WTC11 (cell line): ENCODE data around the gene GJD4. TPM values are rescaled to one million over a fixed set of nuclear protein-coding genes. Genes with fewer than 3 reads are reported as not detected.

Experiments used
- ATAC-seq: fragments of 200-7000 bp; cut with Tn5 transposase; 2 replicates; pipeline ENCODE4 v1.10.0; 2021; ENCODE audit warnings: mild to moderate bottlenecking, moderate library complexity
- CTCF ChIA-PET: fragments of 300-600 bp; sonication (Branson Sonifier 250); formaldehyde crosslinking; loops from one replicate; lab custom pipeline; 2021; ENCODE audit warnings: antibody characterized with exemption; lab: Charles Lee
- POLR2A ChIA-PET: fragments of 350-600 bp; sonication (Branson Sonifier 250); formaldehyde crosslinking; loops from one replicate; lab custom pipeline; 2021; ENCODE audit warnings: antibody characterized with exemption; lab: Charles Lee
- DNase-seq: peaks from one replicate; pipeline ENCODE4 v3.0.0; 2021; ENCODE audit warnings: low spot score
- H3K27ac Mint-ChIP-seq: 2 replicates; pipeline ENCODE4 v1.8.0; 2021; ENCODE audit warnings: mixed read lengths
- H3K27me3 Mint-ChIP-seq: 2 replicates; pipeline ENCODE4 v1.8.0; 2021; ENCODE audit warnings: low read depth, mild to moderate bottlenecking, moderate library complexity, mixed read lengths
- H3K36me3 Mint-ChIP-seq: 2 replicates; pipeline ENCODE4 v1.8.0; 2021; ENCODE audit warnings: mixed read lengths
- H3K4me1 Mint-ChIP-seq: 2 replicates; pipeline ENCODE4 v1.8.0; 2022; ENCODE audit warnings: mixed read lengths
- H3K4me3 Mint-ChIP-seq: 2 replicates; pipeline ENCODE4 v1.8.0; 2021; ENCODE audit warnings: mild to moderate bottlenecking, moderate library complexity, mixed read lengths
- H3K9me3 Mint-ChIP-seq: 2 replicates; pipeline ENCODE4 v1.8.0; 2021; ENCODE audit warnings: mixed read lengths
- CBFB ChIP-seq: sonication (generic); formaldehyde crosslinking; IDR thresholded peaks from 2 replicates; pipeline ENCODE4 v1.8.1; 2022; ENCODE audit warnings: mild to moderate bottlenecking, low read depth, missing genetic modification reagents
- CREB1 ChIP-seq: sonication (generic); formaldehyde crosslinking; IDR thresholded peaks from 2 replicates; pipeline ENCODE4 v1.8.0; 2023; ENCODE audit warnings: mild to moderate bottlenecking, missing genetic modification reagents
- E2F5 ChIP-seq: sonication (generic); formaldehyde crosslinking; IDR thresholded peaks from 2 replicates; pipeline ENCODE4 v1.8.1; 2022; ENCODE audit warnings: mild to moderate bottlenecking, moderate library complexity, missing genetic modification reagents
- ESRRA ChIP-seq: sonication (generic); formaldehyde crosslinking; IDR thresholded peaks from 2 replicates; pipeline ENCODE4 v1.8.1; 2022; ENCODE audit warnings: mild to moderate bottlenecking, missing genetic modification reagents, borderline replicate concordance
- ETV6 ChIP-seq: sonication (generic); formaldehyde crosslinking; IDR thresholded peaks from 2 replicates; pipeline ENCODE4 v1.8.1; 2022; ENCODE audit warnings: mild to moderate bottlenecking, missing genetic modification reagents
- FOXK1 ChIP-seq: sonication (generic); formaldehyde crosslinking; IDR thresholded peaks from 2 replicates; pipeline ENCODE4 v1.8.0; 2022; ENCODE audit warnings: mild to moderate bottlenecking, moderate library complexity, missing genetic modification reagents
- FOXP1 ChIP-seq: sonication (generic); formaldehyde crosslinking; IDR thresholded peaks from 2 replicates; pipeline ENCODE4 v1.8.0; 2022; ENCODE audit warnings: missing genetic modification reagents, mild to moderate bottlenecking, moderate library complexity, borderline replicate concordance
- GABPB1 ChIP-seq: sonication (generic); formaldehyde crosslinking; IDR thresholded peaks from 2 replicates; pipeline ENCODE4 v1.8.1; 2023; ENCODE audit warnings: mild to moderate bottlenecking, missing genetic modification reagents
- HMGXB4 ChIP-seq: sonication (generic); formaldehyde crosslinking; IDR thresholded peaks from 2 replicates; pipeline ENCODE4 v1.8.1; 2023; ENCODE audit warnings: mild to moderate bottlenecking, moderate library complexity, missing genetic modification reagents
- IRF1 ChIP-seq: sonication (generic); formaldehyde crosslinking; IDR thresholded peaks from 2 replicates; pipeline ENCODE4 v1.8.0; 2023; ENCODE audit warnings: missing genetic modification reagents
- KAT7 ChIP-seq: sonication (generic); formaldehyde crosslinking; IDR thresholded peaks from 2 replicates; pipeline ENCODE4 v1.8.1; 2023; ENCODE audit warnings: missing genetic modification reagents, mild to moderate bottlenecking, borderline replicate concordance
- MYBL2 ChIP-seq: sonication (generic); formaldehyde crosslinking; IDR thresholded peaks from 2 replicates; pipeline ENCODE4 v1.8.1; 2023; ENCODE audit warnings: mild to moderate bottlenecking, moderate library complexity, missing genetic modification reagents
- NR1H2 ChIP-seq: sonication (generic); formaldehyde crosslinking; IDR thresholded peaks from 2 replicates; pipeline ENCODE4 v1.9.0; 2021; ENCODE audit warnings: mild to moderate bottlenecking, moderate library complexity, missing genetic modification reagents
- NR2C2 ChIP-seq: sonication (generic); formaldehyde crosslinking; IDR thresholded peaks from 2 replicates; pipeline ENCODE4 v1.8.0; 2022; ENCODE audit warnings: mild to moderate bottlenecking, missing genetic modification reagents
- PRRX2 ChIP-seq: fragments of 250-450 bp; sonication (Bioruptor Pico); IDR thresholded peaks from 2 replicates; pipeline ENCODE4 v1.8.0; 2021; ENCODE audit warnings: mild to moderate bottlenecking
- RORB ChIP-seq: fragments of 250-450 bp; sonication (Bioruptor Pico); IDR thresholded peaks from 2 replicates; pipeline ENCODE4 v1.9.0; 2021; ENCODE audit warnings: mild to moderate bottlenecking
- SMAD3 ChIP-seq: sonication (generic); formaldehyde crosslinking; IDR thresholded peaks from 2 replicates; pipeline ENCODE4 v1.8.0; 2022; ENCODE audit warnings: missing genetic modification reagents, mild to moderate bottlenecking, borderline replicate concordance
- SMAD4 ChIP-seq: sonication (generic); formaldehyde crosslinking; IDR thresholded peaks from 2 replicates; pipeline ENCODE4 v1.8.0; 2022; ENCODE audit warnings: mild to moderate bottlenecking, missing genetic modification reagents
- SOX15 ChIP-seq: fragments of 250-450 bp; sonication (Bioruptor Pico); IDR thresholded peaks from 2 replicates; pipeline ENCODE4 v1.9.0; 2021; ENCODE audit warnings: mild to moderate bottlenecking
- TEAD4 ChIP-seq: sonication (generic); formaldehyde crosslinking; IDR thresholded peaks from 2 replicates; pipeline ENCODE4 v1.8.0; 2022; ENCODE audit warnings: mild to moderate bottlenecking, missing genetic modification reagents
- ZBTB21 ChIP-seq: sonication (generic); formaldehyde crosslinking; IDR thresholded peaks from 2 replicates; pipeline ENCODE4 v1.8.1; 2023; ENCODE audit warnings: mild to moderate bottlenecking, missing genetic modification reagents, borderline replicate concordance
- ZBTB43 ChIP-seq: sonication (generic); formaldehyde crosslinking; IDR thresholded peaks from 2 replicates; pipeline ENCODE4 v1.8.1; 2023; ENCODE audit warnings: mild to moderate bottlenecking, missing genetic modification reagents
- ZNF263 ChIP-seq: sonication (generic); formaldehyde crosslinking; IDR thresholded peaks from 2 replicates; pipeline ENCODE4 v1.8.1; 2022; ENCODE audit warnings: low read depth, mild to moderate bottlenecking, moderate library complexity, missing genetic modification reagents
- ZNF317 ChIP-seq: sonication (generic); formaldehyde crosslinking; IDR thresholded peaks from 2 replicates; pipeline ENCODE4 v1.8.1; 2023; ENCODE audit warnings: low read depth, mild to moderate bottlenecking, moderate library complexity, missing genetic modification reagents, borderline replicate concordance
- ZNF423 ChIP-seq: fragments of 250-450 bp; sonication (Bioruptor Pico); IDR thresholded peaks from 2 replicates; pipeline ENCODE4 v2.1.2; 2022; ENCODE audit warnings: mild to moderate bottlenecking, moderate library complexity
- total RNA-seq: library from RNA; stranded (reverse); gene quantifications from 3 replicates; pipeline ENCODE4 v1.2.3, GENCODE V29; 2021
- TF ChIP-seq, protein P1 (sequence below): fragments of 250-450 bp; sonication (Bioruptor Pico); IDR thresholded peaks from 2 replicates; pipeline ENCODE4 v1.8.0; 2021; ENCODE audit warnings: mild to moderate bottlenecking
- TF ChIP-seq, protein P2 (sequence below): sonication (generic); formaldehyde crosslinking; IDR thresholded peaks from 2 replicates; pipeline ENCODE4 v1.8.0; 2022; ENCODE audit warnings: mild to moderate bottlenecking, missing genetic modification reagents
- TF ChIP-seq, protein P3 (sequence below): sonication (generic); formaldehyde crosslinking; IDR thresholded peaks from 2 replicates; pipeline ENCODE4 v1.8.0; 2022; ENCODE audit warnings: mild to moderate bottlenecking, missing genetic modification reagents

The GJD4 gene
- total RNA-seq, 1 experiment from 2014 or later, result not detected

- no peak for ATAC-seq
- Mint-ChIP-seq H3K4me3 (peak overlapping the region; percentile 73), H3K9me3 (no peaks in the 10 kb centered on the region), H3K36me3 (no peaks in the 10 kb centered on the region), H3K27me3 (peaks cover 31% of the 10 kb centered on the region), H3K4me1 (peaks cover 47% of the 10 kb centered on the region), H3K27ac (no peak overlapping the region)
- ChIA-PET CTCF (interaction anchor here (0.6 to 3.1 kb wide), 9 partner anchors 47 to 1048 kb away, joined by 3 to 12 read pairs (median 3); no protein-coding TSS in a partner anchor), POLR2A (interaction anchor here (0.5 to 0.6 kb wide), 2 partner anchors 15 to 704 kb away, joined by 4 to 6 read pairs; no protein-coding TSS in a partner anchor)
- DNase-seq, result peak; percentile 60
- TF ChIP-seq TEAD4 (CRISPR knock-in tag) (peak; percentile 17), ESRRA (CRISPR knock-in tag) (peak; percentile 87; the same call in 1 of the 2 replicates), E2F5 (peak; percentile 69), ZNF317 (peak; percentile 37; the same call in 1 of the 2 replicates), NR1H2 (CRISPR knock-in tag) (peak; percentile 78), KAT7 (CRISPR knock-in tag) (peak; percentile 62; the same call in 1 of the 2 replicates), SMAD3 (peak; percentile 26; the same call in 1 of the 2 replicates), SOX15 (CRISPR knock-in tag) (no peak), RORB (CRISPR knock-in tag) (no peak), ETV6 (CRISPR knock-in tag) (peak; percentile 90), FOXP1 (CRISPR knock-in tag) (peak; percentile 96; the same call in 1 of the 2 replicates), GABPB1 (no peak), IRF1 (peak; percentile 94), FOXK1 (CRISPR knock-in tag) (0 out of 2 replicates have a peak, but pooled peaks have one; percentile 62), CBFB (CRISPR knock-in tag) (0 out of 2 replicates have a peak, but pooled peaks have one; percentile 3), CREB1 (CRISPR knock-in tag) (peak; percentile 60; the same call in 1 of the 2 replicates), MYBL2 (CRISPR knock-in tag) (peak; percentile 57; the same call in 1 of the 2 replicates), ZNF423 (CRISPR knock-in tag) (no peak), NR2C2 (CRISPR knock-in tag) (0 out of 2 replicates have a peak, but pooled peaks have one; percentile 11), HMGXB4 (peak; percentile 43; the same call in 1 of the 2 replicates), ZNF263 (CRISPR knock-in tag) (0 out of 2 replicates have a peak, but pooled peaks have one; percentile 22), ZBTB21 (CRISPR knock-in tag) (peak; percentile 55; the same call in 1 of the 2 replicates), PRRX2 (CRISPR knock-in tag) (no peak), ZBTB43 (CRISPR knock-in tag) (peak; percentile 74; the same call in 1 of the 2 replicates), SMAD4 (CRISPR knock-in tag) (no peak)
- TF ChIP-seq, protein P1, sequence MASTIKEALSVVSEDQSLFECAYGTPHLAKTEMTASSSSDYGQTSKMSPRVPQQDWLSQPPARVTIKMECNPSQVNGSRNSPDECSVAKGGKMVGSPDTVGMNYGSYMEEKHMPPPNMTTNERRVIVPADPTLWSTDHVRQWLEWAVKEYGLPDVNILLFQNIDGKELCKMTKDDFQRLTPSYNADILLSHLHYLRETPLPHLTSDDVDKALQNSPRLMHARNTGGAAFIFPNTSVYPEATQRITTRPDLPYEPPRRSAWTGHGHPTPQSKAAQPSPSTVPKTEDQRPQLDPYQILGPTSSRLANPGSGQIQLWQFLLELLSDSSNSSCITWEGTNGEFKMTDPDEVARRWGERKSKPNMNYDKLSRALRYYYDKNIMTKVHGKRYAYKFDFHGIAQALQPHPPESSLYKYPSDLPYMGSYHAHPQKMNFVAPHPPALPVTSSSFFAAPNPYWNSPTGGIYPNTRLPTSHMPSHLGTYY (CRISPR knock-in tag), result no peak
- TF ChIP-seq, protein P2, sequence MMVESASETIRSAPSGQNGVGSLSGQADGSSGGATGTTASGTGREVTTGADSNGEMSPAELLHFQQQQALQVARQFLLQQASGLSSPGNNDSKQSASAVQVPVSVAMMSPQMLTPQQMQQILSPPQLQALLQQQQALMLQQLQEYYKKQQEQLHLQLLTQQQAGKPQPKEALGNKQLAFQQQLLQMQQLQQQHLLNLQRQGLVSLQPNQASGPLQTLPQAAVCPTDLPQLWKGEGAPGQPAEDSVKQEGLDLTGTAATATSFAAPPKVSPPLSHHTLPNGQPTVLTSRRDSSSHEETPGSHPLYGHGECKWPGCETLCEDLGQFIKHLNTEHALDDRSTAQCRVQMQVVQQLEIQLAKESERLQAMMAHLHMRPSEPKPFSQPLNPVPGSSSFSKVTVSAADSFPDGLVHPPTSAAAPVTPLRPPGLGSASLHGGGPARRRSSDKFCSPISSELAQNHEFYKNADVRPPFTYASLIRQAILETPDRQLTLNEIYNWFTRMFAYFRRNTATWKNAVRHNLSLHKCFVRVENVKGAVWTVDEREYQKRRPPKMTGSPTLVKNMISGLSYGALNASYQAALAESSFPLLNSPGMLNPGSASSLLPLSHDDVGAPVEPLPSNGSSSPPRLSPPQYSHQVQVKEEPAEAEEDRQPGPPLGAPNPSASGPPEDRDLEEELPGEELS (CRISPR knock-in tag), result peak; percentile 90
- TF ChIP-seq, protein P3, sequence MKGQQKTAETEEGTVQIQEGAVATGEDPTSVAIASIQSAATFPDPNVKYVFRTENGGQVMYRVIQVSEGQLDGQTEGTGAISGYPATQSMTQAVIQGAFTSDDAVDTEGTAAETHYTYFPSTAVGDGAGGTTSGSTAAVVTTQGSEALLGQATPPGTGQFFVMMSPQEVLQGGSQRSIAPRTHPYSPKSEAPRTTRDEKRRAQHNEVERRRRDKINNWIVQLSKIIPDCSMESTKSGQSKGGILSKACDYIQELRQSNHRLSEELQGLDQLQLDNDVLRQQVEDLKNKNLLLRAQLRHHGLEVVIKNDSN, result peak; percentile 62; the same call in 1 of the 2 replicates
Observed at GRCh38 chr10:35639728-35640401, 34.7 kb downstream of the GJD4 start.
